IMR-90 (cell line): ENCODE data around the gene MYH3. TPM values are rescaled to one million over a fixed set of nuclear protein-coding genes. Genes with fewer than 3 reads are reported as not detected.

Experiments
- ATAC-seq: fragments of 200-7000 bp; cut with Tn5 transposase; 2 replicates; pipeline ENCODE4 v1.9.1; 2020; ENCODE audit warnings: low read depth, mild to moderate bottlenecking, moderate library complexity
- BruUV-seq: library from RNA; stranded (reverse); fragments of 400-500 nt; replicated peaks from 2 replicates; lab custom pipeline; 2021; lab: Mats Ljungman, UMichigan
- CTCF ChIA-PET: fragments of 300-600 bp; formaldehyde crosslinking; extraction: SDS; loops from one replicate; lab custom pipeline; 2021; ENCODE audit warnings: antibody characterized with exemption; lab: Yijun Ruan, JAX
- POLR2A ChIA-PET: fragments of 300-600 bp; sonication (Branson Sonifier 250); formaldehyde crosslinking; loops from one replicate; lab custom pipeline; 2022; ENCODE audit warnings: antibody characterized with exemption; ENCODE audit not compliant: unreplicated experiment; lab: Charles Lee
- DNase-seq: peaks from one replicate; pipeline ENCODE4 v3.0.0; 2013
- H2AFZ ChIP-seq: replicated peaks from 2 replicates; pipeline ENCODE3; 2013; ENCODE audit warnings: low read length, mild to moderate bottlenecking; ENCODE audit not compliant: poor library complexity
- H2AK5ac ChIP-seq: 2 replicates; pipeline ENCODE4 v1.6.1; 2013; ENCODE audit warnings: low read depth, low read length, inconsistent platforms
- H2AK9ac ChIP-seq: replicated peaks from 2 replicates; pipeline ENCODE3; 2013; ENCODE audit warnings: mild to moderate bottlenecking, low read depth, low read length, moderate library complexity; ENCODE audit not compliant: poor library complexity
- H2BK120ac ChIP-seq: 2 replicates; pipeline ENCODE4 v1.6.1; 2013; ENCODE audit warnings: low read depth, low read length, inconsistent platforms
- H2BK15ac ChIP-seq: 3 replicates; pipeline ENCODE4 v1.6.1; 2013; ENCODE audit warnings: low read depth, low read length, inconsistent platforms
- H2BK20ac ChIP-seq: 2 replicates; pipeline ENCODE4 v1.6.1; 2013; ENCODE audit warnings: low read depth, mild to moderate bottlenecking, inconsistent platforms, low read length, moderate library complexity
- H2BK5ac ChIP-seq: 2 replicates; pipeline ENCODE4 v1.6.1; 2013; ENCODE audit warnings: mild to moderate bottlenecking, low read depth, low read length, inconsistent platforms; ENCODE audit not compliant: poor library complexity, severe bottlenecking
- H3K14ac ChIP-seq: replicated peaks from 2 replicates; pipeline ENCODE4 v1.6.1; 2013; ENCODE audit warnings: low read depth, low read length, inconsistent platforms
- H3K18ac ChIP-seq: 2 replicates; pipeline ENCODE4 v1.6.1; 2013; ENCODE audit warnings: low read depth, low read length, control low read depth
- H3K23ac ChIP-seq: 2 replicates; pipeline ENCODE4 v1.6.1; 2013; ENCODE audit warnings: low read depth, low read length, inconsistent platforms
- H3K27ac ChIP-seq: 2 replicates; pipeline ENCODE4 v1.5.1; 2013; ENCODE audit warnings: mild to moderate bottlenecking, control low read depth, low read length; ENCODE audit not compliant: insufficient read depth
- H3K27me3 ChIP-seq: 2 replicates; pipeline ENCODE4 v1.6.1; 2013; ENCODE audit warnings: low read length; ENCODE audit not compliant: control insufficient read depth, insufficient read depth
- H3K36me3 ChIP-seq: 2 replicates; pipeline ENCODE4 v1.6.1; 2013; ENCODE audit warnings: low read length, mixed read lengths; ENCODE audit not compliant: control insufficient read depth, insufficient read depth
- H3K4ac ChIP-seq: 2 replicates; pipeline ENCODE4 v1.6.1; 2013; ENCODE audit warnings: low read depth, low read length, inconsistent platforms
- H3K4me1 ChIP-seq: 2 replicates; pipeline ENCODE4 v1.6.1; 2013; ENCODE audit warnings: low read length, mixed read lengths; ENCODE audit not compliant: control insufficient read depth, insufficient read depth
- H3K4me2 ChIP-seq: 2 replicates; pipeline ENCODE4 v1.6.1; 2013; ENCODE audit warnings: low read depth, mild to moderate bottlenecking, control low read depth, low read length, moderate library complexity
- H3K4me3 ChIP-seq: 2 replicates; pipeline ENCODE4 v1.5.1; 2013; ENCODE audit warnings: low read depth, mild to moderate bottlenecking, control low read depth, low read length, moderate library complexity; ENCODE audit not compliant: insufficient read depth
- H3K56ac ChIP-seq: 2 replicates; pipeline ENCODE4 v1.6.1; 2013; ENCODE audit warnings: low read length, inconsistent platforms; ENCODE audit not compliant: insufficient read depth; ENCODE audit errors: extremely low read depth
- H3K79me1 ChIP-seq, 2 experiments: 2 replicates each; pipeline ENCODE4 v1.6.1; 2013; ENCODE audit warnings: low read length in 2 of 2, inconsistent platforms in 1 of 2, low read depth in 1 of 2
- H3K9ac ChIP-seq: 2 replicates; pipeline ENCODE4 v1.6.1; 2013; ENCODE audit warnings: low read depth, low read length, control low read depth
- H3K9me1 ChIP-seq: 2 replicates; pipeline ENCODE4 v1.6.1; 2013; ENCODE audit warnings: low read length, inconsistent platforms; ENCODE audit not compliant: insufficient read depth
- H3K9me3 ChIP-seq: 2 replicates; pipeline ENCODE4 v1.6.1; 2013; ENCODE audit warnings: low read length; ENCODE audit not compliant: control insufficient read depth, insufficient read depth
- H4K20me1 ChIP-seq: 2 replicates; pipeline ENCODE4 v1.6.1; 2013; ENCODE audit warnings: low read length, inconsistent platforms; ENCODE audit not compliant: insufficient read depth
- H4K5ac ChIP-seq: 2 replicates; pipeline ENCODE4 v1.6.1; 2013; ENCODE audit warnings: mild to moderate bottlenecking, low read depth, low read length, control low read depth
- H4K8ac ChIP-seq, 2 experiments: 2 replicates each; pipeline ENCODE4 v1.6.1; 2013; ENCODE audit warnings: low read depth in 2 of 2, low read length in 2 of 2, control low read depth in 1 of 2, inconsistent platforms in 1 of 2
- H4K91ac ChIP-seq: 2 replicates; pipeline ENCODE4 v1.6.1; 2013; ENCODE audit warnings: low read depth, low read length, inconsistent platforms; ENCODE audit not compliant: insufficient read depth
- BHLHE40 ChIP-seq: fragments of 150-350 bp; IDR thresholded peaks from 2 replicates; pipeline ENCODE4 v1.6.1; 2016; ENCODE audit warnings: mild to moderate bottlenecking, low read depth, low read length
- CHD1 ChIP-seq: IDR thresholded peaks from 2 replicates; pipeline ENCODE4 v1.6.1; 2012; ENCODE audit warnings: low read depth, low read length, improper control_type of control experiment
- CTCF ChIP-seq: conservative IDR thresholded peaks from 2 replicates; pipeline ENCODE4 v1.5.1; 2012; ENCODE audit warnings: mild to moderate bottlenecking, low read depth, low read length, improper control_type of control experiment
- ELK1 ChIP-seq: fragments of 150-350 bp; IDR thresholded peaks from 2 replicates; pipeline ENCODE4 v1.6.1; 2016; ENCODE audit warnings: low read depth, mild to moderate bottlenecking, low read length, moderate library complexity, borderline replicate concordance
- MAFK ChIP-seq: IDR thresholded peaks from 2 replicates; pipeline ENCODE4 v1.6.1; 2012; ENCODE audit warnings: low read depth, low read length, improper control_type of control experiment
- MAZ ChIP-seq: IDR thresholded peaks from 2 replicates; pipeline ENCODE4 v1.6.1; 2012; ENCODE audit warnings: low read depth, mild to moderate bottlenecking, low read length, improper control_type of control experiment, moderate library complexity, borderline replicate concordance
- MXI1 ChIP-seq: IDR thresholded peaks from 2 replicates; pipeline ENCODE4 v1.6.1; 2012; ENCODE audit warnings: low read depth, mild to moderate bottlenecking, low read length, moderate library complexity, borderline replicate concordance
- NFE2L2 ChIP-seq: fragments of 150-350 bp; IDR thresholded peaks from 2 replicates; pipeline ENCODE4 v1.6.1; 2016; ENCODE audit warnings: low read depth, mild to moderate bottlenecking, low read length
- POLR2A ChIP-seq: IDR thresholded peaks from 2 replicates; pipeline ENCODE4 v1.6.1; 2012; ENCODE audit warnings: mild to moderate bottlenecking, low read depth, low read length
- RAD21 ChIP-seq: IDR thresholded peaks from 2 replicates; pipeline ENCODE4 v1.6.1; 2012; ENCODE audit warnings: low read length, improper control_type of control experiment
- RCOR1 ChIP-seq: IDR thresholded peaks from 2 replicates; pipeline ENCODE4 v1.6.1; 2012; ENCODE audit warnings: mild to moderate bottlenecking, low read length, improper control_type of control experiment; ENCODE audit not compliant: insufficient replicate concordance
- RFX5 ChIP-seq: IDR thresholded peaks from 2 replicates; pipeline ENCODE4 v1.8.0; 2012; ENCODE audit warnings: low read depth, mild to moderate bottlenecking, low read length, moderate library complexity
- USF2 ChIP-seq: fragments of 150-350 bp; IDR thresholded peaks from 2 replicates; pipeline ENCODE4 v1.6.1; 2017; ENCODE audit warnings: mild to moderate bottlenecking, antibody characterized with exemption, low read length, low read depth
- WGBS, 2 experiments: methylation state at CpG; one replicate each; pipeline versions ENCODE4 v1.1.5 to v1.1.7; 2013; ENCODE audit warnings: missing lambda C conversion rate in 2 of 2; ENCODE audit not compliant: insufficient read length in 1 of 2; ENCODE audit errors: extremely low coverage in 2 of 2; 5-methylcytosine and 5-hydroxymethylcytosine counted together
- dilution Hi-C: fragments of 300-500 bp; cut with HindIII; formaldehyde crosslinking; loops from one replicate; pipeline ENCODE4 v1.14.3; 2018; ENCODE audit warnings: low sequenced_read_pairs; ENCODE audit not compliant: unreplicated experiment
- in situ Hi-C: fragments of 300-500 bp; cut with MboI; formaldehyde crosslinking; loops from 3 replicates; pipeline ENCODE4 v1.14.3; 2019; ENCODE audit warnings: low sequenced_read_pairs, inconsistent platforms, mixed read lengths
- intact Hi-C: fragments of 100-400 bp; cut with micrococcal nuclease; formaldehyde crosslinking; loops from 2 replicates; pipeline ENCODE4 v1.10.0; 2022
- polyA plus RNA-seq, 3 experiments: library from polyadenylated mRNA; depleted of rRNA; stranded (reverse); fragments of >200 nt; gene quantifications; 2 replicates each; pipeline ENCODE4 v1.2.3, GENCODE V29; 2012; ENCODE audit warnings: low replicate concordance in 1 of 3
- total RNA-seq: library from RNA; depleted of rRNA; stranded (reverse); fragments of >200 nt; gene quantifications from 2 replicates; pipeline ENCODE4 v1.2.3, GENCODE V29; 2012

Gene MYH3
- total and polyA plus RNA-seq, 2 of the 4 experiments (the other 2 are of a cell fraction), result 0.54 to 0.63 TPM

GRCh38 chr17:10585529-10585928, 71.6 kb downstream of the MYH3 start:
- in situ Hi-C loops, result no loop called here
- no peak overlapping the region for H2BK20ac ChIP-seq
- ATAC-seq (no peak), DNase-seq (no peak)
- H2BK120ac ChIP-seq, result no peak overlapping the region
- BruUV-seq, result no TSS peak
- H4K20me1 ChIP-seq, result no peaks in the 10 kb centered on the region
- no peaks in the 10 kb centered on the region for H3K36me3 ChIP-seq
- H2BK15ac ChIP-seq, result no peak overlapping the region
- dilution Hi-C loops, result no loop called here
- H3K4me1 ChIP-seq, result no peaks in the 10 kb centered on the region
- no peak overlapping the region for H3K9ac ChIP-seq
- no peaks in the 10 kb centered on the region for H3K9me3 ChIP-seq
- H2AK5ac ChIP-seq, result no peak overlapping the region
- intact Hi-C loops, result no loop called here
- no peak overlapping the region for H3K4ac ChIP-seq
- H2AFZ ChIP-seq, result no peak overlapping the region
- H3K27me3 ChIP-seq, result no peaks in the 10 kb centered on the region; the same call in 1 of the 2 replicates
- no peak overlapping the region for H2AK9ac ChIP-seq
- H4K5ac ChIP-seq, result no peak overlapping the region
- no peak overlapping the region for H3K23ac ChIP-seq
- H3K27ac ChIP-seq, result no peak overlapping the region
- H3K4me2 ChIP-seq, result no peak overlapping the region
- ChIA-PET POLR2A (no interaction called here), CTCF (no interaction called here)
- no peak overlapping the region for H4K8ac ChIP-seq
- WGBS, 2 experiments, result 40% methylated on average over 1 of the region's 9 CpGs; no CpG with 5 or more reads in 1 of the 2 experiments
- no peaks in the 10 kb centered on the region for H3K79me1 ChIP-seq
- no peak overlapping the region for H3K14ac ChIP-seq
- no peak overlapping the region for H3K56ac ChIP-seq
- H3K18ac ChIP-seq, result no peak overlapping the region
- H2BK5ac ChIP-seq, result no peak overlapping the region
- no peak overlapping the region for H4K91ac ChIP-seq
- no peak overlapping the region for H3K4me3 ChIP-seq
- TF ChIP-seq MAFK, result no peak
- no peak for TF ChIP-seq NFE2L2
- TF ChIP-seq MAZ, result no peak
- no peak for TF ChIP-seq RFX5
- no peak for TF ChIP-seq RCOR1
- TF ChIP-seq BHLHE40, result no peak
- no peak for TF ChIP-seq USF2
- no peak for TF ChIP-seq RAD21
- no peak for TF ChIP-seq CHD1
- TF ChIP-seq CTCF, result no peak
- TF ChIP-seq MXI1, result no peak
- TF ChIP-seq POLR2A, result no peak
- no peak for TF ChIP-seq ELK1
- H3K9me1 ChIP-seq, result no peaks in the 10 kb centered on the region
